ENCODE measurements around the gene OBI1. TPM values are rescaled to one million over a fixed set of nuclear protein-coding genes. Genes with fewer than 3 reads are reported as not detected.

The OBI1 gene
- total and polyA plus RNA-seq, 10 of the 15 experiments (the other 5 are each of a cell fraction or from before 2014, with no cell fraction given): 15.5 to 34.2 (median 22.0) TPM

DNA sequence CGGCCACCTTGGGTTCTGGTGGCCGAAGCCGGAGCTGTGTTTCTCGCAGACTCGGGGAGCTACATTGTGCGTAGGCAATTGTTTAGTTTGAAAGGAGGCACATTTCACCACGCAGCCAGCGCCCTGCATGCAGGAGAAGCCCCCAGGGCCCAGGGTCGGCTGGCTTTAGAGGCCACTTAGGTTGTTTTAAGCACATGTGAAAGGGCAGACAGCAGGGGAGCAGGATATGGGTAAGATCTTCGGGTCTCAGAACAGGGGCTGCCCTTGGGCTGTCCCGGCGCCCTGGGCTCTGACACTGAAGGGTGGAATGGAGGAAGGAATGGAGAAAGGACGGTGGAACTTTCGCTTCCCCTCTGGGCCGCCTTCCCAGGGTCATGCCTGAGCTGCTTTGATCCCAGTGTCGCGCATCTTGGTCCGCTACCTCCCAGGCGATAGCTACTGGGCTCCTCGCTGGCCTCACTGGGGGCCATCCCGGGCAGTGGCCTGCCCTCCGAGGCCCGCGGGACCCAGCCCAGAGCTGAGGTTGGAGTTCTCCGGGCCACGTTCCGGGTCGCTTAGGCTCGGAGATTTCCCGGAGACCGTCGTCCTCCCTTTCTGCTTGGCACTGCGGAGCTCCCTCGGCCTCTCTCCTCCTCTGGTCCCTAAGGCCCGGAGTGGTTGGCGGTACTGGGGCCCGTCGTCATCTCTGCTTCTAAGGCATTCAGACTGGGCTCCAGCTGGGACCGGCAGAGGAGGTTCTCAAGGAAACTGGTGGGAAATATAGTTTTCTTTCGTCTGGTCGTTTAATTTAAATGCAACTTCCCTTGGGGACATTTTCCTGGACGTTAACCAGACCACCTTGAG lies 51.3 kb downstream of the OBI1 start (continued):
- TF ChIP-seq STAT1 (conservative IDR thresholded peaks at IDR 0.05) (no peak), CHD4 (IDR thresholded peaks at IDR 0.05) (no peak), SIX5 (IDR thresholded peaks at IDR 0.05; ENCODE audit: low read depth, low read length, severe bottlenecking) (no peak), NFYA (IDR thresholded peaks at IDR 0.05; ENCODE audit: borderline replicate concordance, low read depth, low read length) (no peak), NRF1 (conservative IDR thresholded peaks at IDR 0.05; ENCODE audit: low read depth, low read length) (no peak), SMAD1 (IDR thresholded peaks at IDR 0.05; ENCODE audit: low read depth, partially characterized antibody) (no peak), NR2F1 (conservative IDR thresholded peaks at IDR 0.05) (no peak), SUPT20H (IDR thresholded peaks at IDR 0.05; ENCODE audit: borderline replicate concordance, control insufficient read depth, low read depth, low read length) (no peak)
- TF ChIP-seq, protein P1, sequence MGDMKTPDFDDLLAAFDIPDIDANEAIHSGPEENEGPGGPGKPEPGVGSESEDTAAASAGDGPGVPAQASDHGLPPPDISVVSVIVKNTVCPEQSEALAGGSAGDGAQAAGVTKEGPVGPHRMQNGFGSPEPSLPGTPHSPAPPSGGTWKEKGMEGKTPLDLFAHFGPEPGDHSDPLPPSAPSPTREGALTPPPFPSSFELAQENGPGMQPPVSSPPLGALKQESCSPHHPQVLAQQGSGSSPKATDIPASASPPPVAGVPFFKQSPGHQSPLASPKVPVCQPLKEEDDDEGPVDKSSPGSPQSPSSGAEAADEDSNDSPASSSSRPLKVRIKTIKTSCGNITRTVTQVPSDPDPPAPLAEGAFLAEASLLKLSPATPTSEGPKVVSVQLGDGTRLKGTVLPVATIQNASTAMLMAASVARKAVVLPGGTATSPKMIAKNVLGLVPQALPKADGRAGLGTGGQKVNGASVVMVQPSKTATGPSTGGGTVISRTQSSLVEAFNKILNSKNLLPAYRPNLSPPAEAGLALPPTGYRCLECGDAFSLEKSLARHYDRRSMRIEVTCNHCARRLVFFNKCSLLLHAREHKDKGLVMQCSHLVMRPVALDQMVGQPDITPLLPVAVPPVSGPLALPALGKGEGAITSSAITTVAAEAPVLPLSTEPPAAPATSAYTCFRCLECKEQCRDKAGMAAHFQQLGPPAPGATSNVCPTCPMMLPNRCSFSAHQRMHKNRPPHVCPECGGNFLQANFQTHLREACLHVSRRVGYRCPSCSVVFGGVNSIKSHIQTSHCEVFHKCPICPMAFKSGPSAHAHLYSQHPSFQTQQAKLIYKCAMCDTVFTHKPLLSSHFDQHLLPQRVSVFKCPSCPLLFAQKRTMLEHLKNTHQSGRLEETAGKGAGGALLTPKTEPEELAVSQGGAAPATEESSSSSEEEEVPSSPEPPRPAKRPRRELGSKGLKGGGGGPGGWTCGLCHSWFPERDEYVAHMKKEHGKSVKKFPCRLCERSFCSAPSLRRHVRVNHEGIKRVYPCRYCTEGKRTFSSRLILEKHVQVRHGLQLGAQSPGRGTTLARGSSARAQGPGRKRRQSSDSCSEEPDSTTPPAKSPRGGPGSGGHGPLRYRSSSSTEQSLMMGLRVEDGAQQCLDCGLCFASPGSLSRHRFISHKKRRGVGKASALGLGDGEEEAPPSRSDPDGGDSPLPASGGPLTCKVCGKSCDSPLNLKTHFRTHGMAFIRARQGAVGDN (IDR thresholded peaks at IDR 0.05): no peak
- TF ChIP-seq, protein P2, sequence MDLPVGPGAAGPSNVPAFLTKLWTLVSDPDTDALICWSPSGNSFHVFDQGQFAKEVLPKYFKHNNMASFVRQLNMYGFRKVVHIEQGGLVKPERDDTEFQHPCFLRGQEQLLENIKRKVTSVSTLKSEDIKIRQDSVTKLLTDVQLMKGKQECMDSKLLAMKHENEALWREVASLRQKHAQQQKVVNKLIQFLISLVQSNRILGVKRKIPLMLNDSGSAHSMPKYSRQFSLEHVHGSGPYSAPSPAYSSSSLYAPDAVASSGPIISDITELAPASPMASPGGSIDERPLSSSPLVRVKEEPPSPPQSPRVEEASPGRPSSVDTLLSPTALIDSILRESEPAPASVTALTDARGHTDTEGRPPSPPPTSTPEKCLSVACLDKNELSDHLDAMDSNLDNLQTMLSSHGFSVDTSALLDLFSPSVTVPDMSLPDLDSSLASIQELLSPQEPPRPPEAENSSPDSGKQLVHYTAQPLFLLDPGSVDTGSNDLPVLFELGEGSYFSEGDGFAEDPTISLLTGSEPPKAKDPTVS (IDR thresholded peaks at IDR 0.05; ENCODE audit: low read depth, low read length): no peak
